HEK293T (cell line): Measurements from ENCODE around the gene CISD3.

Experiments used
- CTCF ChIA-PET: fragments of 350-600 bp; formaldehyde crosslinking; extraction: SDS; loops from one replicate; lab custom pipeline; 2021; ENCODE audit warnings: antibody characterized with exemption, inconsistent platforms; lab: Yijun Ruan, JAX
- POLR2A ChIA-PET: fragments of 350-600 bp; formaldehyde crosslinking; extraction: SDS; loops from one replicate; lab custom pipeline; 2020; ENCODE audit warnings: antibody characterized with exemption, inconsistent platforms; lab: Yijun Ruan, JAX
- DNase-seq: peaks from one replicate; pipeline ENCODE4 v3.0.0; 2012; ENCODE audit warnings: mixed read lengths; ENCODE audit errors: extremely low spot score
- ARNT ChIP-seq: fragments of 450-650 bp; IDR thresholded peaks from 2 replicates; pipeline ENCODE4 v1.6.1; 2017; ENCODE audit warnings: mild to moderate bottlenecking
- BHLHE40 ChIP-seq: fragments of 450-650 bp; IDR thresholded peaks from 2 replicates; pipeline ENCODE4 v1.6.1; 2016; ENCODE audit warnings: mild to moderate bottlenecking, moderate library complexity, borderline replicate concordance
- CTBP1 ChIP-seq: fragments of 450-650 bp; IDR thresholded peaks from 2 replicates; pipeline ENCODE4 v1.6.1; 2016; ENCODE audit warnings: borderline replicate concordance
- ELF4 ChIP-seq: fragments of 450-650 bp; IDR thresholded peaks from 2 replicates; pipeline ENCODE4 v1.6.1; 2017; ENCODE audit warnings: antibody characterized with exemption
- FOXA1 ChIP-seq: fragments of 450-650 bp; IDR thresholded peaks from 2 replicates; pipeline ENCODE4 v1.6.1; 2016; ENCODE audit warnings: mild to moderate bottlenecking
- FOXK2 ChIP-seq: fragments of 450-650 bp; IDR thresholded peaks from 2 replicates; pipeline ENCODE4 v1.6.1; 2016; ENCODE audit warnings: mild to moderate bottlenecking
- FOXM1 ChIP-seq: fragments of 450-650 bp; IDR thresholded peaks from 2 replicates; pipeline ENCODE4 v1.6.1; 2017; ENCODE audit warnings: mild to moderate bottlenecking, borderline replicate concordance
- HDGF ChIP-seq: fragments of 450-650 bp; IDR thresholded peaks from 2 replicates; pipeline ENCODE4 v1.6.1; 2017; ENCODE audit warnings: antibody characterized with exemption, borderline replicate concordance
- L3MBTL2 ChIP-seq: fragments of 450-650 bp; conservative IDR thresholded peaks from 2 replicates; pipeline ENCODE4 v1.6.1; 2016; ENCODE audit warnings: mild to moderate bottlenecking
- LEF1 ChIP-seq: fragments of 450-650 bp; IDR thresholded peaks from 2 replicates; pipeline ENCODE4 v1.6.1; 2017; ENCODE audit warnings: mild to moderate bottlenecking, borderline replicate concordance
- NFRKB ChIP-seq: fragments of 450-650 bp; IDR thresholded peaks from 2 replicates; pipeline ENCODE4 v1.6.1; 2016; ENCODE audit warnings: mild to moderate bottlenecking, moderate library complexity
- SP1 ChIP-seq: fragments of 450-650 bp; IDR thresholded peaks from 2 replicates; pipeline ENCODE4 v1.6.1; 2017
- SUZ12 ChIP-seq: fragments of 450-650 bp; IDR thresholded peaks from 2 replicates; pipeline ENCODE4 v1.6.1; 2016; ENCODE audit warnings: mild to moderate bottlenecking
- TARDBP ChIP-seq: fragments of 450-650 bp; IDR thresholded peaks from 2 replicates; pipeline ENCODE4 v1.6.1; 2016
- ZNF384 ChIP-seq: fragments of 450-650 bp; IDR thresholded peaks from 2 replicates; pipeline ENCODE4 v1.6.1; 2016
- TF ChIP-seq, protein P1 (sequence below): fragments of 450-650 bp; IDR thresholded peaks from 2 replicates; pipeline ENCODE4 v1.6.1; 2016

The CISD3 gene

DNA sequence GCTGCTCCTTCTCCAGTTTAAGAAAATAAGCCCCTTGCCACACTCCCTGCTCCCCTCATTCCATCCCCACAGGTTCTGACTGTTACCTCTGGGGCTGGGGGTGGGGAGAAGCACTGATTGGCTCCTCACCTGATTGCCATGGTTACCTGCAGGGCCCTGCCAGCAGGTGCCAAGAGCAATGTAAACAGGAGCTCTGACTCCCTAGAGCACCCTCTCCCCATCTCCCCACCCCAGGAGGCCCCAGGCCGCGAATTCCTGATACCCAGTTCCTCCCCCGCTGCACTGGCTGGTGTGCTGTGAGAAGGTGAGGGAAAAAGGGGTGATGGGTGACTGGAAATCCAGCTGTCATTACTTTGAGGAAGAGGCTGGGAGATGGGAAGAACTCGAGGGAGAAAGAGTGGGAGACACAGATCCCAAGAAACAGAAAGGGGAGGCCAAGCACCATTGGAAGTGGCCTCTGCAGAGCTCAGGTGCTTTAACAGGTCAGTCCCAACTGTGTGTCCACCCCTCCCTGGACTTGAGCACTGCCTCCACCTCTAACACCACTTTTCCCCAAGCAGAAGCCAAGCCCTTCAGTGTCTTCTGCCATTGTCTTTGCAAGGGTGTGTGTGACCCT is 13.5 kb downstream of the CISD3 start:
- ChIA-PET POLR2A (interaction anchor here (1.1 to 1.4 kb wide), 2 partner anchors 8 to 12 kb away, joined by 5 read pairs; partner anchors contain the start of gene PSMB3), CTCF (interaction anchor here (0.6 to 1.0 kb wide), 2 partner anchors 8 to 81 kb away, joined by 3 read pairs; no protein-coding TSS in a partner anchor)
- TF ChIP-seq SP1 (no peak), TARDBP (no peak), CTBP1 (no peak), LEF1 (no peak), FOXA1 (no peak), FOXK2 (no peak), L3MBTL2 (no peak), HDGF (no peak), ELF4 (no peak), ARNT (no peak), NFRKB (no peak)
- DNase-seq = no peak

DNA sequence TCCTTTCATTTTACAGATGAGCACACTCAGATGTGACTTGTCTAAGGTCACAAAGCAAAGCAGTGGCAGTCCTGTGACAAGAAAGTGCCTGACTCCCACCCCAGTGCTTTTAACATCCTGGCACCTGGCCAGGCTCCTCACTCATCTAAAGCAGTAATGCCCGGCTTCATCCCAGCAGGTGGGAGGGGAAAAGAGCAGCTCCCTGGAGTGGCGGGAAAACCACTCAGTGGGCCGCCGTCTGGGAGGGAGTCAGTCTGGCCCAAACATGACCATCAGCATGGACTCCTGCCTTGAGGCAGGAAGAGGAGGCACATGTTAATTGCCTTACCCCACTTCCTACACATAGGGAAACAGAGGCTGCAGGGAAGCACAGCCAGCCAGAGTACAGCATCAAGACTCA is 15.4 kb downstream of the CISD3 start:
- DNase-seq = no peak
- POLR2A ChIA-PET = interaction anchor here (1.0 to 1.9 kb wide), 2 partner anchors 10 to 108 kb away, joined by 4 to 8 read pairs; partner anchors contain the start of gene RPL23
- CTCF ChIA-PET = interaction anchor here (0.6 to 1.8 kb wide), 3 partner anchors 11 to 238 kb away, joined by 3 to 9 read pairs (median 3); partner anchors contain the start of gene CISD3
- TF ChIP-seq L3MBTL2 = peak; percentile 36; the same call in 1 of the 2 replicates
- no peak for TF ChIP-seq ARNT

DNA sequence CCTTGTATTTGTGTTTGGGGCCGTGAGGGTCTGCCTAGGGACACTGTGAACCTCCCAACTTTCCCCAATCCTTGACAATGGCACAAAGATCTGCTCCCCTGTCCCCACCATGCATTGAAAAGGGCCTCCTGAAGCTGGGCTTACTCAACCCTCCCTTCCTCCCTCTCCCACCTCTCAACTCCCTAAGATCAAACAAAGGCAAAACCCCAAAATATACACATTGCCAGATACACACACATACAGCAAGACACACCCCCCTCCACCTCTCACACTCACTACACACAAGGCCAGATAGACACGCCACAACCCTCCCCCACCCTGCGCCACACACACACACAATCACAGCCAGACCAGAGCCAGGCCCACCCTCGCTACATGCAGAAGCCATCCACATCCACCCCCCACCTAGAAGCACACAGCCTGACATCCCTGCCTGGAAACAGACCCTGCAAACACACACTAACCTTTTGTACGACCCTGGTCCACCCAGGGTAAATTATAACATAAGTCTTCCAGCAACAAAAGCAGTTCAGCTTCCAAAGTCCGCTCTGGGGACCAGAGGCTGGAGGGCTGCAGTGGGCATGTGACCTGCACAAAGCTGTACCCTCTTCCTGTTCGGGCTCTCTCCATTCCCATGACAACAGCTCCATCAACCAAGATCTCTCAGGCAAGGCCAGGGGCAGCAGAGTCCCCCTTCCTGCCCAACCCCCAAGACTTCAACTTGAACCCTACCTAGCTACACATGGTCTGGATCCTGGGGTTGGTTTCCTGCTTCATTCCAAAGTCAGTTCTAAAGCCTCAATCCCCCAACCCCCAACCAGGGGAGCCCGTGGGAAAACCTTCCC is 16.1 kb downstream of the CISD3 start:
- DNase-seq = no peak
- TF ChIP-seq SUZ12 (no peak), HDGF (no peak), FOXK2 (no peak), ELF4 (no peak), FOXM1 (no peak), L3MBTL2 (no peak), FOXA1 (no peak), CTBP1 (no peak), NFRKB (no peak), LEF1 (no peak)
- ChIA-PET POLR2A (interaction anchor here (0.6 to 1.9 kb wide), 5 partner anchors 11 to 107 kb away, joined by 3 to 8 read pairs (median 3); partner anchors contain the start of genes PIP4K2B and RPL23), CTCF (interaction anchor here (0.6 to 1.8 kb wide), 2 partner anchors 11 to 238 kb away, joined by 3 to 9 read pairs; no protein-coding TSS in a partner anchor)

DNA sequence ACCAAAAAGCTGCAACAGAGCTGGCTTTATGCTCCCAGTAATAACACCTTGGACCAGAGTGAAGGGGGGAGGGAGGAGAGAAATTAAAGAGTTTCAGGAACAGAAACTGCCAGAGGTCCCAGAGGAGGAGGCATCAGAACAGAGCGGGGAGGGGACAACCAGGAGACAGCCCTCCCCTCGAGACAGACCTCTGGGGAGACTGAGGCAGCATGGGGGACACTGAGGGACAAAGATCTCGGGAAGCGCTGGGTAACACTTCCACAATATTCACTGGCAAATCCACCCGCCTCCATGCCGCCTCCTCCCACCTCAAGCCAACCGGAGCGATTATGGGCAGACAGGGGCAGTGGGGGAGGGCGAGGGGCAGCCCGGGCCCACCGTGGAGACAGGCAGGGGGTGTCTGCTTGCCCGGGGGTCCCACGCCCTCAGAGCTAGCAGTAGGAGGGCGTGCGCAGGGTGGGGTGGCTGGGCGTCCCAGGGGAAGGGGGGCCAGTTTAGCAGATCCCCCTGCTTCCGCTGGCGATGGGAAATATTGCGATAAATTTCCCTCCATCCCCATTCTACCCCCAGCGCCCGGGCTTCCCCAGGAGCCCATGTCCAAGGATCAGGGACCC is 16.8 kb downstream of the CISD3 start:
- TF ChIP-seq LEF1 (no peak), FOXM1 (no peak), NFRKB (no peak), FOXA1 (no peak), FOXK2 (no peak), TARDBP (no peak), CTBP1 (no peak), L3MBTL2 (no peak), ARNT (no peak), HDGF (no peak), BHLHE40 (no peak), ZNF384 (no peak), SUZ12 (no peak), ELF4 (no peak), SP1 (no peak)
- TF ChIP-seq, protein P1, sequence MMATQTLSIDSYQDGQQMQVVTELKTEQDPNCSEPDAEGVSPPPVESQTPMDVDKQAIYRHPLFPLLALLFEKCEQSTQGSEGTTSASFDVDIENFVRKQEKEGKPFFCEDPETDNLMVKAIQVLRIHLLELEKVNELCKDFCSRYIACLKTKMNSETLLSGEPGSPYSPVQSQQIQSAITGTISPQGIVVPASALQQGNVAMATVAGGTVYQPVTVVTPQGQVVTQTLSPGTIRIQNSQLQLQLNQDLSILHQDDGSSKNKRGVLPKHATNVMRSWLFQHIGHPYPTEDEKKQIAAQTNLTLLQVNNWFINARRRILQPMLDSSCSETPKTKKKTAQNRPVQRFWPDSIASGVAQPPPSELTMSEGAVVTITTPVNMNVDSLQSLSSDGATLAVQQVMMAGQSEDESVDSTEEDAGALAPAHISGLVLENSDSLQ = no peak
- POLR2A ChIA-PET = interaction anchor here (1.0 to 1.9 kb wide), 3 partner anchors 45 to 107 kb away, joined by 3 to 8 read pairs (median 3); partner anchors contain the start of genes PIP4K2B and RPL23

DNA sequence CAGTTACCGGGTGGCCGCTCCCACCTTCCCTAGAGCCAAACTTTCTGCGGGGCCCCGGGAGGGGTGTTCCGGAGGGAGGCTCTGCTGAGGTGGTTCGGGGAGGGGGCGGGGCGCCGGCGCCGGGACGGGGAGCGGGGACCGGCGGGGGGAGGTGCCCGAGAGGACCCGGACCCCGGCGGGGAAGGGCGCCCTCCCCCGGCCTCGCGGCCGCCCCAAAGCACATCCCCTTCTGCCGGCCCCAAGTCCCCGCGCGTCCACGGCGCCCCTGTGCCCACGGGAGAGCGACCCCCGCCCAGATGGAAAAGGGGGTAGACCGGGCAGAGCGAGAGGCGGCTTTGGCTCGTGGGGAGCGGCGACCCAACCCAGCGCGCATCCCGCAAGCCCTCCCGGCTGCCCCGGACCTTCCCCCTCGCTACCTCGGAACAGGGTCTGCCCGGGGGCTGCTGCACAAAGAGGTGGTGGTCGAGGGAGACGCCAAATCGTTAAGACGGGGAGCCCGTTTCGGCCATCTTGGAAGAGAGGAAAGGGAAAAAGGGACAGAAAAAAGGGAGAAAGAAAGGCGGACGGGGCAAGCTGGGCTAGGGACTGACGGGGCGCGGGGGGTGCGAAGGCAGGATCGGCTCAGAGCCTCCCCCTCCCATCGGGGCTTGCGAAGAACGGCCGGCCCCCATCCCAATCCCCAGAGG is 17.5 kb downstream of the CISD3 start:
- POLR2A ChIA-PET = no interaction called here
- CTCF ChIA-PET = interaction anchor here (0.7 kb wide), 1 partner anchor 19 kb away, joined by 3 read pairs; no protein-coding TSS in a partner anchor
- no peak for TF ChIP-seq ARNT
- TF ChIP-seq, protein P1 = no peak
- TF ChIP-seq HDGF = no peak
- no peak for TF ChIP-seq L3MBTL2
- no peak for TF ChIP-seq ELF4
- TF ChIP-seq ZNF384 = no peak
- no peak for TF ChIP-seq FOXK2
- no peak for TF ChIP-seq CTBP1
- no peak for TF ChIP-seq LEF1
- no peak for TF ChIP-seq BHLHE40
- no peak for TF ChIP-seq SP1
- TF ChIP-seq NFRKB = no peak
- TF ChIP-seq TARDBP = no peak
- no peak for TF ChIP-seq FOXM1
- TF ChIP-seq SUZ12 = no peak
- TF ChIP-seq FOXA1 = no peak
- no peak for DNase-seq

More for the DNA sequence above, 16.8 kb downstream of the CISD3 start:
- CTCF ChIA-PET = interaction anchor here (1.8 kb wide), 1 partner anchor 12 kb away, joined by 9 read pairs; no protein-coding TSS in a partner anchor
- no peak for DNase-seq
